GM18873 (cell line): Measurements from ENCODE around the gene MKNK1.

ENCODE experiments used
- ATAC-seq: cut with Tn5 transposase; IDR thresholded peaks from one replicate; pipeline ENCODE4 v1.9.1; 2021; ENCODE audit warnings: mild to moderate bottlenecking, moderate library complexity, moderate number of reproducible peaks; ENCODE audit not compliant: unreplicated experiment, low FRiP score

MKNK1 gene

GRCh38 chr1:46619656-46620258 lies 15.7 kb upstream of the MKNK1 start:
- no peak for ATAC-seq

DNA sequence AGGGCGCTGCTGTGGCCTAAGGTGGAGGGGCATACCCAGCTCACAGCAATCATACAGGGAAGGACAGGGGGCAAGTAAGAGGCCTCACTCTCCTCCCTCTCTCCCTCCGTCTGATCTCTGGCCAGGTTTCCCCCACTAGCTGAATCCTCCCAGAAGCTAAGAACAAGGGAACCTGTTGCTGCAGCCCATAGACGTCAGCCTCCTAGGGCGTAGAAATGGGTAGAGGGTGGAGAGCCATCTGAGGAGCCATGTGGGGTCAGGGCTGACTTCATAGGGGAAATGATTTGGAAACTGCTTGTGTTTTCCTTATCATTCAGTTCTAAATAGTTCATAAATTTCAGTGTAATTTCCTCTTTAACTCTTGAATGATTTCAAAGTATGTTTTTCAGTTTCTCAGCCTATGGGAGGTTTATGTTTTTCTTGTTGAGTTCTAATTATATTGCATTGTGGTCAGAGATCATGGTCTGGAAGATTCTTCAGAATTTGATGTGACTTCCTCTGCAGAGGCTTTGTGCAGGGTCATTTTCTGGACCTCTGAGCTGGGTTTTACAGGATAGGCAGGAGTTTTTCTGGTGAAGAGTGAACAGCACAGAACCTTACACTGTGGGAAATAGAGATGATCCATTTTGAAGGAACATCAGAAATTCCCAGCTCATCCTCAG lies 14.8 kb upstream of the MKNK1 start:
- no peak for ATAC-seq

- no peak for ATAC-seq
These were observed 13.8 kb upstream of the MKNK1 start for GRCh38 chr1:46617833-46618232.

DNA sequence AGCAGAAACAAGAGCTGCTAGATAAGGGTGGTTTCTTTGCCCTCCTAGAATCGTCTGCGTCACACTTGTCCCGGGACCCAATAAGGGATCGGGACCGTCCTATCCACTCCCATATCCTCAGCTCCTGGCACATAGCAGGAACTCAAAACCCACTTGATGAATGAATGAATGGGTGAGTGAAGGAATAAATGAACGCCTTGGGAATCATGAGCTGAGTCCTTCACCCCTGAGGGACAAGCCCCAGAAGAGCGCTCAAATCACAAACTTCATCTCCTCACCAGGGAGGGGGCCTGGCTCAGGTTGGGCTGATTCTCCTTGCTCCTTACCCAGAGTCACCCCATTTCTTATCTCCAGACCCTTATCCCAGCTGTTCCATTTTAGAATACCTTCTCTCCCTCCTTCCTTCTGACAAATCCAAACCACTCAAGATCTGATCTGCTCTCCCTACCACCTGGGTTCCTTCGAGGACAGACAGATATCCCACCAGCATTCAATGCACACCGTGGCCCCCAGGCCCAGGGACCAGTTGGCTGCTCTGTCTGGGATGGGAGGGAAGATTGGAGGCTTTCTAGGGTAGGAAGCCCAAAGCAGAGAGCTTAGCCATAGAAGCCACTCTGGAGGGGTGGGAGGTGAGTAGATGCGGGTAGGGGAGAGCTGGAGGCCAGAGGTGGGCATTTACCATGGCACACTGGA lies 13.2 kb upstream of the MKNK1 start:
- no peak for ATAC-seq

GRCh38 chr1:46616277-46617107 lies 12.4 kb upstream of the MKNK1 start, which contains the start of gene MOB3C:
Gene MOB3C, minus strand, starts transcription at chr1:46616811. Its CDS starts 3,490 bp downstream, at chr1:46613321.
- ATAC-seq, result no peak

DNA sequence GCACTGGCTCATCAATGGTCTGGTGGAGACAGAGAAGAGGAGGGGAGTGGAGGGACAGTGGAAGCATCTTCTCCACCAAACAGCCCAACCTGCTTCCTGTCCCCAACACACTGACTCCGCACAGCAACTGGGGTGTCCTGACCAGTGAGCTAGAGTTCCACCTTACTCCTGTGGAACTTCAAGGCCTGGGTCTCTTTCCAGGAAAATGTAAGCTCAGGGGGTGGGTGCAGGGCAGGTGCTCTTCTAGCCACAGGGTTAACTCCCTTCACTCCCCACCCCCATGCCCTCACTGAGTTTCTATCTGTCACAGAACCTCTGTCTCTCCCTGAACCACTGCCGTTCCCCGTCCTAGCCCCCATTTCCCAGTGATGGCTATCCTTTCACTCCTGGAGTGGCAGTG lies 11.7 kb upstream of the MKNK1 start:
- no peak for ATAC-seq

- ATAC-seq, result no peak
These were observed 11.0 kb upstream of the MKNK1 start for GRCh38 chr1:46615088-46615487.

DNA sequence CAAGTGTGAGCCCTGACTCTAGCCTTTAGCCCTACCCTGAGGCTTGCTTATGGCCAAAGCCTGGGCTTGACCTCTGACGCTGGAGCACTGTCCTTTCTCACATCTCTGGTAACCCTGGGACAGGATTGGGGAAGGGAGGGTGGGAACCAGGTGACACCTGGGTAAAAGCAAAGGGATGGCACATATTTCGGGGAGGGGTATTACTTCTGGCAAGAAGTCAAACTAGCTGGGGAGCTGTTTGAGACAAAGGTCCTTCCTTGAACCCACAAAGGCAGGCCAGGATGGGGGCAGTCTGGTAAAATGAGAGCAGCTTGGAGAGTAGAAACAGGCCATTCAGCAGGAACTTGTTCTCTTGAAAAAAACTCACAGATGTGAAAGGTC lies 10.5 kb upstream of the MKNK1 start:
- ATAC-seq, result no peak

- ATAC-seq, result no peak
These were observed 9.9 kb upstream of the MKNK1 start for GRCh38 chr1:46613661-46614603.

- ATAC-seq, result no peak
These were observed 9.0 kb upstream of the MKNK1 start for GRCh38 chr1:46612937-46613660.

- no peak for ATAC-seq
These were observed 7.7 kb upstream of the MKNK1 start for GRCh38 chr1:46611691-46612221.

- ATAC-seq, result no peak
These were observed 3.5 kb upstream of the MKNK1 start for GRCh38 chr1:46607345-46608130.

DNA sequence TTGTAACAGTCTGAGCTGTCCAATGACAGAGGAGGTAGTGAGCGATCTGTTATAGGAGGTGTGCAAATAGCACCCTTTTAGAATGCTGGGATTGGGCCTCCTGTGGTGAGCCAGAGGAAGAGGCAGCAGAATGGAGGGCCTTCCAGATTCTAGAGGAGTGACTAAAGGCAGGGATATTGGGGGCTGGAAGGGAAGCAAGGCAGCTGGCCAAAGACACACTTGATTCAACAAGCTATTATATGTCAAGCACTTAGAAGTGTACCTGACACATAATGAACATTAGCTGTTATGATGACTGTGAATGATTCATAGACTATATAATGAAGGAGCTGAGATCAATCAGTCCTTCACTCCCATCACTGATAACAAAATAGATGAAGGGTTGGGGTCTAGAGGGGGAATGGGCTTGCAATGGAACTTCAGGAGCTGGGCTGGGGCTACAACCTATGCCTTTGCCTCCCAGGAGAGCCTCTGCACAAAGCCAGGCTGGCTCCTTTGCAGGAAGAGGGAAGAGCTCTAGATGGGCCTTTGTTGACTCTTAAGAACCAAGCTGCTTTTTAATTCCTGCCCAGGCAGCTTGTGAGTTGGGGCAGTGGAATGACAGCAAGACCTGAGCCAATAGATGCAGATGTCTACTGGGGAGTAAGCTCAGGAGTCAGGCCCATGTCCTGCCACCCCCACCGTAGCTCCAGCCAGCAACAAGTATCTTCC lies 2.3 kb upstream of the MKNK1 start:
- ATAC-seq, result no peak

DNA sequence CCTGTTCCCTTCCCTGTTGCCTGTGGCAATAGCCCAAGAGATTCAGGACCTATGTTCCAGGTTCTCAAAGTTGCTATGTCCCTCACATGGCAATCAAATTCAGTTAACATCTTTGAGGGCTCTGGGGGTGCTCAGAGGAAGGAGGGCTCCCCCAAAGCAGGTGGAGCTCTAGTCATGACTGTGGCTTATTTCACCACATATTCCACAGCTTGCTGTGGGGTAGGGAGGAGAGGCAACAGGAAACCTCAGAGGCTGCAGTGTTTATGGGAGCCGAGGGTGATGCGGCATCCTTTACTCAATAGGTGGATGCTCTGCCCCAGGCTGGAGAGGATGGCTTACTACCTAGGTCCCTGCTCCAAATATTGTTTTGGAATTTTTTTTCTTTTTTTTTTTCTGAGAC lies 1.2 kb upstream of the MKNK1 start:
- ATAC-seq, result no peak

- no peak for ATAC-seq
These were observed 599 bp downstream of the MKNK1 start for GRCh38 chr1:46603481-46603857.

GRCh38 chr1:46601257-46602007 lies 2.6 kb downstream of the MKNK1 start:
- ATAC-seq, result no peak
